Measurements from ENCODE around the gene CNPY4. TPM values are rescaled to one million over a fixed set of nuclear protein-coding genes. Genes with fewer than 3 reads are reported as not detected.

Gene CNPY4
- total and polyA plus RNA-seq, 2 experiments from 2014 or later, result 26.2 to 26.9 TPM

DNA sequence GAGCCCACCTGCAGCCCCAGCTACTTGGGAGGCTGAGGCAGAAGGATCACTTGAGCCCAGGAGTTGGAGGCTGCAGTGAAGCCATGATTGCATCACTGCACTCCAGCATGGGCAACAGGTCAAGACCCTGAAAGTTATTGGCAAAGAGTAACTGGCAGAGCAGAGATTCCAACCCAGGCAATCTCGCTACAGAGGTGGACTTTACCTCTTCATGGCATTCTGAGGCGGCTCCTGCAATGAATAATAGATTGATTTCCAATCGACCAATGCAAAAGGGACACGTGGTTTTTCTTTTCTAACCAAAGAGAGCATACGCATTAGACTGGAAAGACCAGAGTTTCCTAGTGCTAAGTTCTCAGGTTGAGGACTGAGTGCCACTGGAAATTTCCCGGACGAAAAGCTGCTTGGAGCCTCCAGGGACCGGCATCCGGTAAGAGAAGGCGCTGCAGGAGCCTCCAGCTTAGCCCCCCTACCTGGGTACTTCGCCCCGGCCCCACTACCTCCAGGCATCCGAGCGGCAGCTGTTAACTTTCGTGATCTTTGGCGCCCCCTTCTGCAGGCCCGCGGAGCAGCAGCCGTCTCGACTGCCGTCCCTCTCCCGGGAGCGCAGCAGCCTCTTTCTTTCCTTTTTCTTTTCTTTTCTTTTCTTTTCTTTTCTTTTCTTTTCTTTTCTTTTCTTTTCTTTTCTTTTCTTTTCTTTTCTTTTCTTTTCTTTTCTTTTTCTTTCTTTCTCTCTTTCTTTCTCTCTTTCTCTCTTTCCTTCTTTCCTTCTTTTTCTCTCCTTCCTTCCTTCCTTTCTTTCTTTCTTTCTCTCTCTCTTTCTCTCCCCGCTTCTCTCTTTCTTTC, 11.4 kb downstream of the CNPY4 start:
- Histone ChIP-seq H3K79me2 (ENCODE audit: insufficient read depth) (0 out of 2 replicates have a peak, but pooled peaks cover under 1% of the 10 kb centered on the region), H4K20me1 (ENCODE audit: insufficient read depth) (no peaks in the 10 kb centered on the region), H3K27ac (no peak overlapping the region), H3K9ac (peak overlapping the region; percentile 51), H3F3A (ENCODE audit: insufficient read depth) (peaks cover 4% of the 10 kb centered on the region; the same call in 1 of the 2 replicates), H3K27me3 (replicated peaks; ENCODE audit: insufficient read depth) (no peaks in the 10 kb centered on the region), H2AFZ (peak overlapping the region; percentile 86), H3K9me2 (ENCODE audit: insufficient read depth) (no peaks in the 10 kb centered on the region), H3K4me1 (ENCODE audit: insufficient read depth) (peaks cover 3% of the 10 kb centered on the region; the same call in 1 of the 2 replicates), H3K4me3 (peak overlapping the region; percentile 64), H3K9me3 (ENCODE audit: low read depth) (no peaks in the 10 kb centered on the region), H3K4me2 (ENCODE audit: unreplicated experiment) (peak overlapping the region; percentile 78), H3K36me3 (ENCODE audit: low read depth) (no peaks in the 10 kb centered on the region)
- 9 to 12% methylated on average over 24 of the region's 24 CpGs for WGBS, 2 experiments (ENCODE audit: low coverage in 1 of 2, low lambda C conversion rate in 2 of 2, missing lambda C conversion rate in 2 of 2)
- TF ChIP-seq EZH2 (IDR thresholded peaks at IDR 0.05; ENCODE audit: insufficient read depth, poor library complexity, severe bottlenecking), result no peak
- no peak for TF ChIP-seq EZH2phosphoT487 (IDR thresholded peaks at IDR 0.05; ENCODE audit: insufficient read depth, low read depth)
- in situ Hi-C loops (cut with MboI), result no loop called here
- peak; percentile 76 for DNase-seq

DNA sequence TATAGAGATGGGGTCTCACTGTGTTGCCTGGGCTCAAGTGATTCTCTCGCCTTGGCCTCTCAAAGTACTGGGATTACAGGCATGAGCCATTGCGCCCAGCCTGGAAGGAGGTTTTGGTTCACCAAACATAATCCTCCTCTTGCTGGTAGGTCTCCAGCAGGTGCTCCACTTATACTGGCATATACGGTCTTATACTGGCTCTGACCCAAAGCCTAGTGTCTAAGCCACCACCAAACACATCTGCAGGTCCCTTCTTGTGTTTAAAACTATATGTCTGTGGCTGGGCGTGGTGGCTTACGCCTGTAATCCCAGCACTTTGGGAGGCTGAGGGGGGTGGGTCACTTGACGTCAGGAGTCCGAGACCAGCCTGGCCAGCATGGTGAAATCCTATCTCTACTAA, 12.7 kb downstream of the CNPY4 start:
- no peaks in the 10 kb centered on the region for H3K36me3 ChIP-seq (ENCODE audit: low read depth)
- no peak overlapping the region for H3K9ac ChIP-seq
- no peaks in the 10 kb centered on the region for H4K20me1 ChIP-seq (ENCODE audit: insufficient read depth)
- H2AFZ ChIP-seq, result no peak overlapping the region
- no peaks in the 10 kb centered on the region for H3F3A ChIP-seq (ENCODE audit: insufficient read depth)
- no peaks in the 10 kb centered on the region for H3K27me3 ChIP-seq (replicated peaks; ENCODE audit: insufficient read depth)
- no peaks in the 10 kb centered on the region for H3K9me3 ChIP-seq (ENCODE audit: low read depth)
- H3K4me3 ChIP-seq, result no peak overlapping the region
- DNase-seq, result no peak
- TF ChIP-seq EZH2 (IDR thresholded peaks at IDR 0.05; ENCODE audit: insufficient read depth, poor library complexity, severe bottlenecking) (no peak), EZH2phosphoT487 (IDR thresholded peaks at IDR 0.05; ENCODE audit: insufficient read depth, low read depth) (no peak)
- peaks cover 3% of the 10 kb centered on the region; the same call in 1 of the 2 replicates for H3K4me1 ChIP-seq (ENCODE audit: insufficient read depth)
- no peak overlapping the region for H3K4me2 ChIP-seq (ENCODE audit: unreplicated experiment)
- H3K27ac ChIP-seq, result no peak overlapping the region
- in situ Hi-C loops (cut with MboI), result no loop called here
- H3K79me2 ChIP-seq (ENCODE audit: insufficient read depth), result no peaks in the 10 kb centered on the region
- WGBS, 2 experiments (ENCODE audit: low coverage in 1 of 2, low lambda C conversion rate in 2 of 2, missing lambda C conversion rate in 2 of 2), result 33 to 34% methylated on average over 7 of the region's 7 CpGs
- no peaks in the 10 kb centered on the region for H3K9me2 ChIP-seq (ENCODE audit: insufficient read depth)

DNA sequence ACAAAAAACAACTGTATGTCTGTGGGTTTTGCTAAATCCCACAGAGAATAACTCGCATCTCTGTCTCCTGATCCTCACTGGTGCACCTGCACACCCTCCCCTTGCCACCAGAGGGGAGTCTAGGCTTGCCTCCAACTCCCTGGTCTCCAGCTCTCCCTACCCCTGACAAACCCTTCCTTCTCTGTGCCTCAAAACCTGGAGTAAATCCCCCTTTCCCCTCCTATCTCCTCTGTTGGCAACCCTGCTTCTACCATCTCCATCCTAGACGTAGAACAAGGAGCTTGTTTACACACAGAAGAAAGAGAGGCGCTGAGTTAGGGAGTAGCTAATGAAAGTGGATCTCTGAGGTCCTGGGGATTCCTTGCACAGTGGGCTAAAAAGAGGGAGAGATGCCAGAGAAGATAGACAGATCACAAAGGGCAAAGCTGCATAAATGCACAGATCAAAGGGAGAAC, 13.3 kb downstream of the CNPY4 start:
- in situ Hi-C loops (cut with MboI), result no loop called here
- no peaks in the 10 kb centered on the region for H3K9me2 ChIP-seq (ENCODE audit: insufficient read depth)

DNA sequence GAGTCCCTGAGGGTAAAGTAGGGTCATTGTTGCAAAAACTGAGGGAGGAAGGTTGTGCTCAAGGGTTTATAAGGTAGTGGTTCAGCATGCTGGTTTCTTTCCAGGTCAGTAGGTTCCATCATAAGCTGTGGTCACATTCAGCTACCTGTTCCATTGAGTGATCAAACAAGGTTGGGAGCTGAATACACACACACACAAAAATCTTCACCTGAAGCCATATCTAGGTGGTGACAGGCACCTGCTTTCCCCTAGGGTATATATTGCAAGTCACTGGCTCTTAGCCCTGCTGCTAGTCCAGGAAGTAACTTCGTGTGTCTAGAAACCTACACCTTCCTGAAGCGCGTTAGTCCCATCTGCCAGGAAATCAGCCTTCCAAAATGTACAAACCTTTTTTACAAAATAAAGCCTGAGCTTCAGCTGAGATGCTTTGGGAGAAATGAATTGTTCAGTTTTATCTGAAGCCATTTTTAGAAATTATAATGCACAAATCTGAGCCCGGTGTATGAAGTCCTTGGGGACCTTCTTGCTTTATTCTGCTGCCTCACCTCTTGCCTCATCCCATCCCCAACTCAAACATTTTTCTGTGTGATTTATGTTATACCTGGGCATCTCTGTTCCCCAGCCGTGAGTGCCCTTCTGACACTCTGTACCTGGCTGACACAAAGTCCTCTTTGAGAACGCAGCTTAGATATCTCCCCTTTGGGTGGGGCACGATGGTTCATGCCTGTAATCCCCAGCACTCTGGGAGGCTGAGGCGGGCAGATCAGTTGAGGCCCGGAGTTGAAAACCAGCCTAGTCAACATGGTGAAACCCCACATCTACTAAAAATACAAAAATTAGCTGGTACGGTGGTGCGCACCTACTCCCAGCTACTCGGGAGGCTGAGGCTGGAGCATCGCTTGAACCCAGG, 18.7 kb downstream of the CNPY4 start:
- H3K9ac ChIP-seq, result no peak overlapping the region
- no peaks in the 10 kb centered on the region for H3K9me2 ChIP-seq (ENCODE audit: insufficient read depth)
- no peaks in the 10 kb centered on the region for H3F3A ChIP-seq (ENCODE audit: insufficient read depth)
- H3K4me1 ChIP-seq (ENCODE audit: insufficient read depth), result no peaks in the 10 kb centered on the region
- no peak for DNase-seq
- no peaks in the 10 kb centered on the region for H3K9me3 ChIP-seq (ENCODE audit: low read depth)
- H3K4me3 ChIP-seq, result no peak overlapping the region
- no peak for TF ChIP-seq EZH2 (IDR thresholded peaks at IDR 0.05; ENCODE audit: insufficient read depth, poor library complexity, severe bottlenecking)
- TF ChIP-seq EZH2phosphoT487 (IDR thresholded peaks at IDR 0.05; ENCODE audit: insufficient read depth, low read depth), result no peak
- no peak overlapping the region for H2AFZ ChIP-seq
- no peak overlapping the region for H3K27ac ChIP-seq
- no peaks in the 10 kb centered on the region for H3K27me3 ChIP-seq (replicated peaks; ENCODE audit: insufficient read depth)
- no peaks in the 10 kb centered on the region for H3K36me3 ChIP-seq (ENCODE audit: low read depth)
- no peak overlapping the region for H3K4me2 ChIP-seq (ENCODE audit: unreplicated experiment)
- in situ Hi-C loops (cut with MboI), result no loop called here
- 69% methylated on average over 13 of the region's 13 CpGs for WGBS, 2 experiments (ENCODE audit: low coverage in 1 of 2, low lambda C conversion rate in 2 of 2, missing lambda C conversion rate in 2 of 2)
- H3K79me2 ChIP-seq (ENCODE audit: insufficient read depth), result no peaks in the 10 kb centered on the region
- H4K20me1 ChIP-seq (ENCODE audit: insufficient read depth), result no peaks in the 10 kb centered on the region

More for the DNA sequence above, 13.3 kb downstream of the CNPY4 start:
- Histone ChIP-seq H3K4me1 (ENCODE audit: insufficient read depth) (peaks cover 3% of the 10 kb centered on the region; the same call in 1 of the 2 replicates), H3K9me3 (ENCODE audit: low read depth) (no peaks in the 10 kb centered on the region), H3K9ac (no peak overlapping the region), H3K36me3 (ENCODE audit: low read depth) (no peaks in the 10 kb centered on the region), H3K27ac (no peak overlapping the region), H3K4me3 (no peak overlapping the region), H3K79me2 (ENCODE audit: insufficient read depth) (no peaks in the 10 kb centered on the region), H2AFZ (peak overlapping the region; percentile 65; the same call in 1 of the 2 replicates), H3K4me2 (ENCODE audit: unreplicated experiment) (no peak overlapping the region), H4K20me1 (ENCODE audit: insufficient read depth) (no peaks in the 10 kb centered on the region), H3F3A (ENCODE audit: insufficient read depth) (no peaks in the 10 kb centered on the region), H3K27me3 (replicated peaks; ENCODE audit: insufficient read depth) (no peaks in the 10 kb centered on the region)
- TF ChIP-seq EZH2phosphoT487 (IDR thresholded peaks at IDR 0.05; ENCODE audit: insufficient read depth, low read depth), result no peak
- TF ChIP-seq EZH2 (IDR thresholded peaks at IDR 0.05; ENCODE audit: insufficient read depth, poor library complexity, severe bottlenecking), result no peak
- peak; percentile 74 for DNase-seq
- 2 to 3% methylated on average over 3 of the region's 3 CpGs for WGBS, 2 experiments (ENCODE audit: low coverage in 1 of 2, low lambda C conversion rate in 2 of 2, missing lambda C conversion rate in 2 of 2)
